22Rv1 (cell line): ENCODE data around the gene MRPL24.

Experiments used
- ZFX ChIP-seq: fragments of 450-650 bp; IDR thresholded peaks from 2 replicates; pipeline ENCODE4 v1.6.1; 2017; ENCODE audit warnings: antibody characterized with exemption, borderline replicate concordance
- TF ChIP-seq, protein P1 (sequence below): fragments of 450-650 bp; IDR thresholded peaks from 2 replicates; pipeline ENCODE4 v1.5.1; 2017; ENCODE audit warnings: mild to moderate bottlenecking

DNA sequence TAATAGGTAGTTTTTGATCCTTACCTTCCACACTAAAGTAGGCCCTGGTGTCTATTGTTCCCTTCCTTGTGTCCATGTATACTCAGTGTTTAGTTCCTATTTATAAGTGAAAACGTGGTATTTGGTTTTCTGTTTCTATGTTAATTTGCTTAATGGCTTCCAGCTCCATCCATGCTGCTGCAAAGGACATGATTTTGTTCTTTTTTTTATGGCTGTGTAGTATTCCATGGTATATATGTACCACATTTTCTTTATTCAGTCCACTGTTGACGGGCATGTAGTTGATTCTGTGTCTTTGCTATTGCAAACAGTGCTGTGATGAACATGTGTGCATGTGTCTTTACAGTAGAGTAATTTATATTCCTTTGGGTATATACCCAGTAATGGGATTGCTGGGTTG is 47.2 kb upstream of the MRPL24 start:
- TF ChIP-seq, protein P1, sequence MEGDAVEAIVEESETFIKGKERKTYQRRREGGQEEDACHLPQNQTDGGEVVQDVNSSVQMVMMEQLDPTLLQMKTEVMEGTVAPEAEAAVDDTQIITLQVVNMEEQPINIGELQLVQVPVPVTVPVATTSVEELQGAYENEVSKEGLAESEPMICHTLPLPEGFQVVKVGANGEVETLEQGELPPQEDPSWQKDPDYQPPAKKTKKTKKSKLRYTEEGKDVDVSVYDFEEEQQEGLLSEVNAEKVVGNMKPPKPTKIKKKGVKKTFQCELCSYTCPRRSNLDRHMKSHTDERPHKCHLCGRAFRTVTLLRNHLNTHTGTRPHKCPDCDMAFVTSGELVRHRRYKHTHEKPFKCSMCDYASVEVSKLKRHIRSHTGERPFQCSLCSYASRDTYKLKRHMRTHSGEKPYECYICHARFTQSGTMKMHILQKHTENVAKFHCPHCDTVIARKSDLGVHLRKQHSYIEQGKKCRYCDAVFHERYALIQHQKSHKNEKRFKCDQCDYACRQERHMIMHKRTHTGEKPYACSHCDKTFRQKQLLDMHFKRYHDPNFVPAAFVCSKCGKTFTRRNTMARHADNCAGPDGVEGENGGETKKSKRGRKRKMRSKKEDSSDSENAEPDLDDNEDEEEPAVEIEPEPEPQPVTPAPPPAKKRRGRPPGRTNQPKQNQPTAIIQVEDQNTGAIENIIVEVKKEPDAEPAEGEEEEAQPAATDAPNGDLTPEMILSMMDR = no peak
- no peak for TF ChIP-seq ZFX
